Measurements from ENCODE around the gene USP17L27.
"Not testable (repeated sequence)": the region's sequence is repeated elsewhere in the genome, so short reads cannot be mapped to it uniquely, and the experiment has no call there.

USP17L27 gene

GRCh38 chr4:9343848-9344247, at the start of gene USP17L27:
Gene USP17L27 (plus strand): TSS chr4:9344148. CDS start chr4:9344148, 0 bp downstream.
- not testable (repeated sequence) for DNase-seq

GRCh38 chr4:9324191-9324590, 19.8 kb upstream of the USP17L27 start:
- not testable (repeated sequence) for DNase-seq

GRCh38 chr4:9324865-9325264, 19.1 kb upstream of the USP17L27 start, which contains the start of gene USP17L24:
Gene USP17L24 (plus strand): TSS chr4:9325165. CDS start chr4:9325165, 0 bp downstream.
- DNase-seq: not testable (repeated sequence)

GRCh38 chr4:9329611-9330010, 14.3 kb upstream of the USP17L27 start, which contains the start of gene USP17L25:
Gene USP17L25 (plus strand): TSS chr4:9329911. CDS start chr4:9329911, 0 bp downstream.
- not testable (repeated sequence) for DNase-seq

GRCh38 chr4:9334358-9334757, 9.6 kb upstream of the USP17L27 start, which contains the start of gene USP17L26:
Gene USP17L26 (plus strand): TSS chr4:9334658. CDS start chr4:9334658, 0 bp downstream.
- DNase-seq: not testable (repeated sequence)

GRCh38 chr4:9339103-9339502, 4.8 kb upstream of the USP17L27 start, which contains the start of gene USP17L5:
Gene USP17L5 (plus strand): TSS chr4:9339403. CDS start chr4:9339403, 0 bp downstream.
- DNase-seq: not testable (repeated sequence)

- DNase-seq: not testable (repeated sequence)
Observed at GRCh38 chr4:9348593-9348992, 4.6 kb downstream of the USP17L27 start, which contains the start of gene USP17L28. Gene USP17L28 (plus strand): TSS chr4:9348893. CDS start chr4:9348893, 0 bp downstream.

- DNase-seq: not testable (repeated sequence)
Observed at GRCh38 chr4:9350866-9351265, 6.9 kb downstream of the USP17L27 start.

- not testable (repeated sequence) for DNase-seq
Observed at GRCh38 chr4:9353338-9353737, 9.4 kb downstream of the USP17L27 start, which contains the start of gene USP17L29. Gene USP17L29 (plus strand): TSS chr4:9353638. CDS start chr4:9353638, 0 bp downstream.

- not testable (repeated sequence) for DNase-seq
Observed at GRCh38 chr4:9362829-9363228, 18.9 kb downstream of the USP17L27 start, which contains the start of gene USP17L30. Gene USP17L30 (plus strand): TSS chr4:9363129. CDS start chr4:9363129, 0 bp downstream.

GRCh38 chr4:9379881-9380280, 35.9 kb downstream of the USP17L27 start:
- not testable (repeated sequence) for DNase-seq

- not testable (repeated sequence) for DNase-seq
Observed at GRCh38 chr4:9381012-9381534, 37.1 kb downstream of the USP17L27 start.

GRCh38 chr4:9384126-9384525, 40.2 kb downstream of the USP17L27 start:
- no peak for DNase-seq

- DNase-seq: not testable (repeated sequence)
Observed at GRCh38 chr4:9389001-9389400, 45.1 kb downstream of the USP17L27 start.

Data from NCI-H1092 treated with DMSO at 0.1 percent for 48 hours (cell line).